Peyer's patch (tissue), 4 donors: ENCODE data around the gene SLCO6A1. TPM values are rescaled to one million over a fixed set of nuclear protein-coding genes. Genes with fewer than 3 reads are reported as not detected.

Experiments
- DNase-seq, 3 donors: peaks; one replicate each; pipeline ENCODE4 v3.0.0-alpha.2; 2017 to 2019
- H3K27ac ChIP-seq, 4 donors: fragments of 200-600 bp; sonication (generic); one replicate each; pipeline ENCODE4 v1.5.1; 2016 to 2019
- H3K27me3 ChIP-seq, 2 donors: fragments of 200-600 bp; sonication (generic); one replicate each; pipeline ENCODE4 v1.5.1; 2019
- H3K36me3 ChIP-seq, 3 donors: fragments of 200-600 bp; sonication (generic); one replicate each; pipeline ENCODE4 v1.5.1; 2016 to 2019
- H3K4me1 ChIP-seq, 4 donors: fragments of 200-600 bp; sonication (generic); one replicate each; pipeline ENCODE4 v1.5.1; 2016 to 2019
- H3K4me3 ChIP-seq, 4 donors: fragments of 200-600 bp; sonication (generic); 1 replicate in 3 of 4; 2 replicates in 1 of 4; pipeline ENCODE4 v1.5.1; 2016 to 2019; ENCODE audit warnings: mild to moderate bottlenecking in 1 of 4
- H3K9me3 ChIP-seq, 4 donors: fragments of 200-600 bp; sonication (generic); one replicate each; pipeline ENCODE4 v1.5.1; 2016 to 2019; ENCODE audit warnings: mild to moderate bottlenecking in 1 of 4
- POLR2A ChIP-seq, 2 donors: fragments of 450-650 bp; IDR thresholded peaks; one replicate each; pipeline ENCODE4 v1.5.1; 2017; ENCODE audit warnings: antibody characterized with exemption in 2 of 2, mild to moderate bottlenecking in 2 of 2, moderate library complexity in 2 of 2
- total RNA-seq, 4 donors: library from RNA; depleted of rRNA; stranded (reverse); fragments of >200 nt; gene quantifications; one replicate each; pipeline ENCODE4 v1.1.0, GENCODE V29; 2016
- TF ChIP-seq, protein P1 (sequence below), 6 experiments: fragments of 450-650 bp in 4 of 6; fragments of 200-600 bp in 2 of 6; sonication (generic) in 1 of 6; IDR thresholded peaks; one replicate each; pipeline ENCODE4 v1.5.1; 2017 to 2019; ENCODE audit warnings: antibody characterized with exemption in 6 of 6, mild to moderate bottlenecking in 3 of 6, moderate library complexity in 1 of 6

Gene SLCO6A1
- total RNA-seq, 4 donors from 2014 or later, result not detected

DNA sequence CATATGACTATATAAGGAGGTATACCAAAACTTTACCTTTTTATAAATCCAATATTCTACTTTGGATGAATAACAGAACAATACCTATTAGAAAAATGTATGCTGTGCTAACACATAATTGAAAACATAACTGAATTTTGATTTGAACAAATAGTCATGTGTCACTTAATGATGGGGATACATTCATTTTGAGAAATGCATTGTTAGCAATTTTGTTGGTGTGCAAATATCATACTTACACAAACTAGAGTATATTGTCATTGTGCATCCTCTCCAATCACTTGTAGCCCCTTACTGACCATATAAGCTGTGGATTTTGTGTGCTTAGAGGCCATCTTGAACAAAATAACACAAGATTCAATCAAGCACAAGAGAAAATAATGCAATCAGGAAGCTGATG, 130.4 kb downstream of the SLCO6A1 start:
- TF ChIP-seq, protein P1, sequence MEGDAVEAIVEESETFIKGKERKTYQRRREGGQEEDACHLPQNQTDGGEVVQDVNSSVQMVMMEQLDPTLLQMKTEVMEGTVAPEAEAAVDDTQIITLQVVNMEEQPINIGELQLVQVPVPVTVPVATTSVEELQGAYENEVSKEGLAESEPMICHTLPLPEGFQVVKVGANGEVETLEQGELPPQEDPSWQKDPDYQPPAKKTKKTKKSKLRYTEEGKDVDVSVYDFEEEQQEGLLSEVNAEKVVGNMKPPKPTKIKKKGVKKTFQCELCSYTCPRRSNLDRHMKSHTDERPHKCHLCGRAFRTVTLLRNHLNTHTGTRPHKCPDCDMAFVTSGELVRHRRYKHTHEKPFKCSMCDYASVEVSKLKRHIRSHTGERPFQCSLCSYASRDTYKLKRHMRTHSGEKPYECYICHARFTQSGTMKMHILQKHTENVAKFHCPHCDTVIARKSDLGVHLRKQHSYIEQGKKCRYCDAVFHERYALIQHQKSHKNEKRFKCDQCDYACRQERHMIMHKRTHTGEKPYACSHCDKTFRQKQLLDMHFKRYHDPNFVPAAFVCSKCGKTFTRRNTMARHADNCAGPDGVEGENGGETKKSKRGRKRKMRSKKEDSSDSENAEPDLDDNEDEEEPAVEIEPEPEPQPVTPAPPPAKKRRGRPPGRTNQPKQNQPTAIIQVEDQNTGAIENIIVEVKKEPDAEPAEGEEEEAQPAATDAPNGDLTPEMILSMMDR (IDR thresholded peaks at IDR 0.05), result no peak
- Histone ChIP-seq H3K9me3 (no peaks in the 10 kb centered on the region), H3K4me1 (no peaks in the 10 kb centered on the region), H3K27me3 (no peaks in the 10 kb centered on the region), H3K4me3 (no peak overlapping the region), H3K27ac (no peak overlapping the region), H3K36me3 (no peaks in the 10 kb centered on the region)
- no peak for DNase-seq

DNA sequence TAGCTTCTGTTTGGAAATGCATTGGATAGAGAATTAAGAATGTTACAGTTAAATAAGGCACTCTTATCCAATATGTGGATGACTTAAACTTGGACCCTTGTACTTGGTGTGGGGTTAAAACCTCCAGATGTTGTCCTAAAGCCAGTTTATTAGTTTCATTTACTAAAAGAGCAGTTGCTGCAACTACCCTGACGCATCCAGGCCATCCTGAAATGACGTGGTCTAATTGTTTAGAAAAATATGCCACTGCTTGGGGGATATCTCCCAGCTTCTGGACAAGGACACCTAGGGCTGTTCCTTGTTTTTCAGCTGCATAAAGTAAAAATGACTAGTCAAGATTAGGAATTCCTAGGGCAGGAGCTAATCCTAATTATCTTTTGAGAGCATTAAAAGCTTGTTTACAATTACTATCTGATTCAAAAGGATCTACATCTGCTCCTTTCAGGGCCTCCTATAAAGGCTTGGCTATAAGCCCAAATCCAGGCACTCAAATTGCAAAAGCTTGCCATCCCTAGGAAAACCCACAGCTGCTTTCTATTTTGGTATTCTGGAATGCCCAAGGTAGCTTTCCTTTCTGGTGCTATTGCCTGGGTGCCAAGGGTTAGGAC, 157.0 kb downstream of the SLCO6A1 start:
- no peaks in the 10 kb centered on the region for H3K9me3 ChIP-seq
- DNase-seq, result no peak
- TF ChIP-seq POLR2A (IDR thresholded peaks at IDR 0.05), result no peak
- TF ChIP-seq, protein P1 (IDR thresholded peaks at IDR 0.05), result no peak

DNA sequence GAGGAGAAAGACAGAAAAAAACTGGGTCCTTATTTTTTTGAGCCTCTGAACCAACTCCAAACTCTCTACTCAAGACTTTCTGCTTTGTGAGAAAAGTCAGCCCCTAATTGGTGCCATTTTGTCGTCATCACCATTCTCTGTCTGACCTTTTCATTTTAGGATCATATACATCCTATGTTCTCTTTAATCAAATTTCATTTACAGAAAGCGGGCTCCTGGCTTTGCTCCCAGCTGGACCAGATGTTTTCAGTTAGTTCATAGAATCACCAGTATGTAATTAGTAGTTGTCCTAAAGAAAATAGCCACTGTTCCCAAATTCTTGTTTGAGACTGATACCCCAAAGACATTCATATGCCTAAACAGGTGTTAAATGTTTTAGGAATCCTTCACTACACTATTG, 174.1 kb downstream of the SLCO6A1 start:
- Histone ChIP-seq H3K36me3 (no peaks in the 10 kb centered on the region), H3K4me3 (no peak overlapping the region), H3K4me1 (no peaks in the 10 kb centered on the region), H3K27me3 (no peaks in the 10 kb centered on the region), H3K9me3 (no peaks in the 10 kb centered on the region), H3K27ac (no peak overlapping the region)
- TF ChIP-seq, protein P1 (IDR thresholded peaks at IDR 0.05), result no peak
- TF ChIP-seq POLR2A (IDR thresholded peaks at IDR 0.05), result no peak
- no peak for DNase-seq

More for the DNA sequence above, 157.0 kb downstream of the SLCO6A1 start:
- no peaks in the 10 kb centered on the region for H3K27me3 ChIP-seq
- H3K36me3 ChIP-seq, result no peaks in the 10 kb centered on the region
- no peak overlapping the region for H3K27ac ChIP-seq
- H3K4me1 ChIP-seq, result no peaks in the 10 kb centered on the region
- H3K4me3 ChIP-seq, result no peak overlapping the region

Other genes with a start within 250 kb of the SLCO6A1 start
- gene SLCO4C1, start 202.7 kb downstream of the SLCO6A1 start, total RNA-seq, result 1 to 10 TPM in 2 of 4 donors, not detected in 2; 1.7 to 2.1 TPM